ENCODE measurements around the gene SMIM28.

Gene SMIM28

GRCh38 chr6:138415125-138415524, 37.4 kb downstream of the SMIM28 start:
- TF ChIP-seq CTCF (IDR thresholded peaks at IDR 0.05; ENCODE audit: insufficient read depth, low read length, poor library complexity, severe bottlenecking), result no peak
- TF ChIP-seq EZH2phosphoT487 (conservative IDR thresholded peaks at IDR 0.05; ENCODE audit: low read length), result no peak
- Histone ChIP-seq H3K9me2 (replicated peaks; ENCODE audit: insufficient read depth, low read length) (no peaks in the 10 kb centered on the region), H3K9me3 (ENCODE audit: insufficient read depth, low read length) (no peaks in the 10 kb centered on the region), H3K27me3 (ENCODE audit: low read length) (no peaks in the 10 kb centered on the region), H3K4me2 (ENCODE audit: low read depth, low read length, poor library complexity, severe bottlenecking) (no peak overlapping the region), H3K9ac (ENCODE audit: low read length) (no peak overlapping the region), H3F3A (ENCODE audit: insufficient read depth) (no peaks in the 10 kb centered on the region), H3K4me3 (ENCODE audit: insufficient read depth, low read length, poor library complexity, severe bottlenecking) (no peak overlapping the region), H3K27ac (ENCODE audit: low read depth, low read length) (no peak overlapping the region), H4K20me1 (ENCODE audit: low read depth, low read length) (no peaks in the 10 kb centered on the region), H3K36me3 (ENCODE audit: low read length) (no peaks in the 10 kb centered on the region), H2AFZ (ENCODE audit: low read depth, low read length, severe bottlenecking) (no peak overlapping the region), H3K79me2 (ENCODE audit: insufficient read depth, low read length) (no peaks in the 10 kb centered on the region)

GRCh38 chr6:138416206-138416605, 38.5 kb downstream of the SMIM28 start:
- no peaks in the 10 kb centered on the region for H4K20me1 ChIP-seq (ENCODE audit: low read depth, low read length)
- no peaks in the 10 kb centered on the region for H3F3A ChIP-seq (ENCODE audit: insufficient read depth)
- TF ChIP-seq CTCF (IDR thresholded peaks at IDR 0.05; ENCODE audit: insufficient read depth, low read length, poor library complexity, severe bottlenecking) (no peak), EZH2phosphoT487 (conservative IDR thresholded peaks at IDR 0.05; ENCODE audit: low read length) (no peak)
- no peak overlapping the region for H3K9ac ChIP-seq (ENCODE audit: low read length)
- H3K27ac ChIP-seq (ENCODE audit: low read depth, low read length), result no peak overlapping the region
- no peaks in the 10 kb centered on the region for H3K27me3 ChIP-seq (ENCODE audit: low read length)
- H3K4me2 ChIP-seq (ENCODE audit: low read depth, low read length, poor library complexity, severe bottlenecking), result no peak overlapping the region
- H2AFZ ChIP-seq (ENCODE audit: low read depth, low read length, severe bottlenecking), result no peak overlapping the region
- H3K9me3 ChIP-seq (ENCODE audit: insufficient read depth, low read length), result no peaks in the 10 kb centered on the region
- no peaks in the 10 kb centered on the region for H3K79me2 ChIP-seq (ENCODE audit: insufficient read depth, low read length)
- no peaks in the 10 kb centered on the region for H3K9me2 ChIP-seq (replicated peaks; ENCODE audit: insufficient read depth, low read length)
- no peak overlapping the region for H3K4me3 ChIP-seq (ENCODE audit: insufficient read depth, low read length, poor library complexity, severe bottlenecking)
- H3K36me3 ChIP-seq (ENCODE audit: low read length), result no peaks in the 10 kb centered on the region

- Histone ChIP-seq H3K27ac (ENCODE audit: low read depth, low read length) (no peak overlapping the region), H3K4me3 (ENCODE audit: insufficient read depth, low read length, poor library complexity, severe bottlenecking) (no peak overlapping the region), H3K9me3 (ENCODE audit: insufficient read depth, low read length) (no peaks in the 10 kb centered on the region), H3K4me2 (ENCODE audit: low read depth, low read length, poor library complexity, severe bottlenecking) (no peak overlapping the region), H3K27me3 (ENCODE audit: low read length) (no peaks in the 10 kb centered on the region), H3F3A (ENCODE audit: insufficient read depth) (no peaks in the 10 kb centered on the region), H2AFZ (ENCODE audit: low read depth, low read length, severe bottlenecking) (no peak overlapping the region), H3K9ac (ENCODE audit: low read length) (no peak overlapping the region), H3K79me2 (ENCODE audit: insufficient read depth, low read length) (no peaks in the 10 kb centered on the region), H4K20me1 (ENCODE audit: low read depth, low read length) (no peaks in the 10 kb centered on the region), H3K36me3 (ENCODE audit: low read length) (no peaks in the 10 kb centered on the region), H3K9me2 (replicated peaks; ENCODE audit: insufficient read depth, low read length) (no peaks in the 10 kb centered on the region)
- TF ChIP-seq EZH2phosphoT487 (conservative IDR thresholded peaks at IDR 0.05; ENCODE audit: low read length) (no peak), CTCF (IDR thresholded peaks at IDR 0.05; ENCODE audit: insufficient read depth, low read length, poor library complexity, severe bottlenecking) (no peak)
Observed at GRCh38 chr6:138417493-138418117, 39.9 kb downstream of the SMIM28 start.

Data from SU-DHL-6 (cell line).